Measurements from ENCODE around the gene BLVRA.
A peak's percentile ranks its signal among the peaks of the same experiment; 100 is the strongest.

The BLVRA gene

GRCh38 chr7:43758822-43759683 is 573 bp downstream of the BLVRA start:
- peak overlapping the region; percentile 75 for H3K4me3 ChIP-seq (ENCODE audit: low read depth, low read length)
- no peak for TF ChIP-seq CTCF (IDR thresholded peaks at IDR 0.05; ENCODE audit: control insufficient read depth, extremely low read depth, insufficient read depth)
- DNase-seq (ENCODE audit: low read depth) = no peak

GRCh38 chr7:43760861-43761260 is 2.4 kb downstream of the BLVRA start:
- no peak overlapping the region for H3K4me3 ChIP-seq (ENCODE audit: low read depth, low read length)
- no peak for TF ChIP-seq CTCF (IDR thresholded peaks at IDR 0.05; ENCODE audit: control insufficient read depth, extremely low read depth, insufficient read depth)
- DNase-seq (ENCODE audit: low read depth) = no peak

GRCh38 chr7:43761382-43761781 is 2.9 kb downstream of the BLVRA start:
- no peak for DNase-seq (ENCODE audit: low read depth)
- TF ChIP-seq CTCF (IDR thresholded peaks at IDR 0.05; ENCODE audit: control insufficient read depth, extremely low read depth, insufficient read depth) = no peak
- H3K4me3 ChIP-seq (ENCODE audit: low read depth, low read length) = no peak overlapping the region

GRCh38 chr7:43761938-43762692 is 3.6 kb downstream of the BLVRA start:
- no peak overlapping the region for H3K4me3 ChIP-seq (ENCODE audit: low read depth, low read length)
- TF ChIP-seq CTCF (IDR thresholded peaks at IDR 0.05; ENCODE audit: control insufficient read depth, extremely low read depth, insufficient read depth) = no peak
- DNase-seq (ENCODE audit: low read depth) = no peak

- TF ChIP-seq CTCF (IDR thresholded peaks at IDR 0.05; ENCODE audit: control insufficient read depth, extremely low read depth, insufficient read depth) = peak; percentile 22; the same call in 1 of the 2 replicates
- peak overlapping the region; percentile 9 for H3K4me3 ChIP-seq (ENCODE audit: low read depth, low read length)
- DNase-seq (ENCODE audit: low read depth) = no peak
Observed at GRCh38 chr7:43763183-43763582, 4.7 kb downstream of the BLVRA start.

- DNase-seq (ENCODE audit: low read depth) = no peak
- peak overlapping the region; percentile 9 for H3K4me3 ChIP-seq (ENCODE audit: low read depth, low read length)
- TF ChIP-seq CTCF (IDR thresholded peaks at IDR 0.05; ENCODE audit: control insufficient read depth, extremely low read depth, insufficient read depth) = no peak
Observed at GRCh38 chr7:43764039-43764761, 5.7 kb downstream of the BLVRA start.
